ENCODE results near the gene ZNF296. TPM values are rescaled to one million over a fixed set of nuclear protein-coding genes. Genes with fewer than 3 reads are reported as not detected.

The ZNF296 gene
- total and polyA plus RNA-seq, 2 of the 8 experiments (the other 6 are each of a cell fraction or from before 2014, with no cell fraction given), result 2.7 to 7.5 TPM

DNA sequence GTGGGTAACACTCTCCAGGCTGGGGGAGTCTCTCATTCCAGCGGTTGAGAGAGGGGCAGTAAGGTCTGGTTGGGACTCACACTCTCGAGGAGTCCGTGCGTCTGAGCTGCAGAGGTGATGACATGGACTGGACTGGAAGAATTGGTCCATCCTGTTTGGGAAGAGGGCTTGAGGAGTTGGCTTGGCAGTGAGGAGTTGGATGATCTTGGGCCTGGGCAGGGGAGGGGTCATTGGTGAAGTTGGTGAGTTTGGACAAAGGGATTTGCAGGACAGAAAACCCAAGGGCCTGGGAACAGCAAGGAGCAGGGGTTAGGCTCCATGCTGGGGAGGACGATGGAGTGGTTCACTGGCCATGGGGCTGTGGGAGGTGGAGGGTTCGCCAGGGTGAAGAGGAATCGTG, 20.4 kb upstream of the ZNF296 start (continued):
- TF ChIP-seq RNF2 (IDR thresholded peaks at IDR 0.05; ENCODE audit: borderline replicate concordance, low read depth, low read length, missing control alignments, poor library complexity, severe bottlenecking) (no peak), PHF8 (conservative IDR thresholded peaks at IDR 0.05; ENCODE audit: low read depth, low read length) (no peak), NRF1 (IDR thresholded peaks at IDR 0.05; ENCODE audit: low read depth, low read length) (no peak), YY1 (IDR thresholded peaks at IDR 0.05; ENCODE audit: low read depth, low read length) (no peak), HDAC6 (IDR thresholded peaks at IDR 0.05; ENCODE audit: low read depth, low read length) (no peak), CHD1 (IDR thresholded peaks at IDR 0.05; ENCODE audit: low read depth, low read length) (no peak), TEAD4 (IDR thresholded peaks at IDR 0.05; ENCODE audit: low read depth, low read length) (no peak)

Data from H1 (cell line).